HG02870 (cell line): ENCODE measurements around the gene MAGEA2B.
"Not testable (repeated sequence)": the region's sequence is repeated elsewhere in the genome, so short reads cannot be mapped to it uniquely, and the experiment has no call there.

Experiments used
- ATAC-seq: cut with Tn5 transposase; IDR thresholded peaks from one replicate; pipeline ENCODE4 v1.9.1; 2021; ENCODE audit warnings: mild to moderate bottlenecking, moderate library complexity; ENCODE audit not compliant: unreplicated experiment

The MAGEA2B gene, protein sequence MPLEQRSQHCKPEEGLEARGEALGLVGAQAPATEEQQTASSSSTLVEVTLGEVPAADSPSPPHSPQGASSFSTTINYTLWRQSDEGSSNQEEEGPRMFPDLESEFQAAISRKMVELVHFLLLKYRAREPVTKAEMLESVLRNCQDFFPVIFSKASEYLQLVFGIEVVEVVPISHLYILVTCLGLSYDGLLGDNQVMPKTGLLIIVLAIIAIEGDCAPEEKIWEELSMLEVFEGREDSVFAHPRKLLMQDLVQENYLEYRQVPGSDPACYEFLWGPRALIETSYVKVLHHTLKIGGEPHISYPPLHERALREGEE

DNA sequence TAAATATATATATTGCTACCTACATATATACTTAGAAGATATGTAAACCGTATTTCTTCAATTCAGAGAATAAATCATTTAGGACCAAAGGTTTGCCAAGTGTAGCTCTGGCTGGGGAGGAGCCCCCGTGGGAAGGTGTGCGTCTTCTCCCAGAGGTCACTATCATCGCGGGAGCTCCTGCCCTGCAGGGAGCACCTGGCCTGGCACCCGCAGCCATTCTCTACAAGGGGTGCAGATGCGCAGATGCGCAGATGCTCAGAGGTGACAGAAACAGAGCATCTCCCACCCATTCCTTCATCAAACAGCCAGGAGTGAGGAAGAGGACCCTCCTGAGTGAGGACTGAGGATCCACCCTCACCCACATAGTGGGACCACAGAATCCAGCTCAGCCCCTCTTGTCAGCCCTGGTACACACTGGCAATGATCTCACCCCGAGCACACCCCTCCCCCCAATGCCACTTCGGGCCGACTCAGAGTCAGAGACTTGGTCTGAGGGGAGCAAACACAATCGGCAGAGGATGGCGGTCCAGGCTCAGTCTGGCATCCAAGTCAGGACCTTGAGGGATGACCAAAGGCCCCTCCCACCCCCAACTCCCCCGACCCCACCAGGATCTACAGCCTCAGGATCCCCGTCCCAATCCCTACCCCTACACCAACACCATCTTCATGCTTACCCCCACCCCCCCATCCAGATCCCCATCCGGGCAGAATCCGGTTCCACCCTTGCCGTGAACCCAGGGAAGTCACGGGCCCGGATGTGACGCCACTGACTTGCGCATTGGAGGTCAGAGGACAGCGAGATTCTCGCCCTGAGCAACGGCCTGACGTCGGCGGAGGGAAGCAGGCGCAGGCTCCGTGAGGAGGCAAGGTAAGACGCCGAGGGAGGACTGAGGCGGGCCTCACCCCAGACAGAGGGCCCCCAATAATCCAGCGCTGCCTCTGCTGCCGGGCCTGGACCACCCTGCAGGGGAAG lies at the start of gene MAGEA2B:
Gene MAGEA2B, plus strand, starts transcription at position 814 of the 973 bp plus-strand sequence. CDS start 2,479 bp downstream, outside the sequence.
- not testable (repeated sequence) for ATAC-seq

DNA sequence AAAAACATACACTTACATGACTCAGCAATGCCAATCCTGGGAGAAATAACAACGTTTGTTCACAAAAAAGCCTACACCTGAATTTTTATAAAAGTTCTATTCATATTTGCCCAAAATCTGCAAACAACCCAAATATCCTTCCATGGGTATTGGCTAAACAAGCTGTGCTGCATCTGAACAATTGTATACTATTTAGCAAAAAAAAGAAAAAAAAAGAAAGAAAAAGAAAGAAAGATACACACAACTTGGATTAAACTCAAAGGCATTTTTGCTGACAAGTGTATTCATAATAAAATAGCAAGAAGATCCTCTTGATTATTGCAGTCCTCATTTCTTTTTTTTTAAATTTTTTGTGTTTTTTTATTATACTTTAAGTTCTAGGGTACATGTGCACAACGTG lies 40.3 kb upstream of the MAGEA2B start:
- no peak for ATAC-seq

DNA sequence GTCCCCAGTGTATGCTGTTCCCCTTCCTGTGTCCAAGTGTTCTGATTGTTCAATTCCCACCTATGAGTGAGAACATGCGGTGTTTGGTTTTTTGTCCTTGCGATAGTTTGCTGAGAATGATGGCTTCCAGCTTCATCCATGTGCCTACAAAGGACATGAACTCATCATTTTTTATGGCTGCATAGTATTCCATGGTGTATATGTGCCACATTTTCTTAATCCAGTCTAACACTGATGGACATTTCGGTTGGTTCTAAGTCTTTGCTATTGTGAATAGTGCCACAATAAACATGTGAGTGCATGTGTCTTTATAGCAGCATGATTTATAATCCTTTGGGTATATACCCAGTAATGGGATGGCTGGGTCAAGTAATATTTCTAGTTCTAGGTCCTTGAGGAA lies 39.8 kb upstream of the MAGEA2B start:
- ATAC-seq = not testable (repeated sequence)

DNA sequence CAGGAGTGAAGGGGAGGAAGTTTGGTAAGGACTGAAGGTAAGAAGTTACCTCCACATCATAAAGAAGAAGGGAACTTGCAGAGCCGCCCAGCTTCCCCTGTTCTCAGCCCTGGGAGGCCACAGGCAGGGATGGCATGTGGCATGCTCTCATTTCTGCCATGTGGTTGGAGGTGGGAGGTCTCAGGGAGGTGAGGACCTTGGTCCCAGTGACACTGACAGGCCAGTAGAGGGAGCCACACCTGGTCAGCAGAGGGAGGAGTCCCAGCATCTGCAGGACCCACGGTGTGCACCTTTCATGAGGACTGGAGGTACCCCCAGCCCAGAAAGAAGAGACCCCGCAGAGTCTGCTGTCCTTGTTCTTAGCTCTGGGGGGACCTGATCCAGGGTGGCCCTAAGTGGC lies 33.4 kb upstream of the MAGEA2B start:
- peak; percentile 92 for ATAC-seq

DNA sequence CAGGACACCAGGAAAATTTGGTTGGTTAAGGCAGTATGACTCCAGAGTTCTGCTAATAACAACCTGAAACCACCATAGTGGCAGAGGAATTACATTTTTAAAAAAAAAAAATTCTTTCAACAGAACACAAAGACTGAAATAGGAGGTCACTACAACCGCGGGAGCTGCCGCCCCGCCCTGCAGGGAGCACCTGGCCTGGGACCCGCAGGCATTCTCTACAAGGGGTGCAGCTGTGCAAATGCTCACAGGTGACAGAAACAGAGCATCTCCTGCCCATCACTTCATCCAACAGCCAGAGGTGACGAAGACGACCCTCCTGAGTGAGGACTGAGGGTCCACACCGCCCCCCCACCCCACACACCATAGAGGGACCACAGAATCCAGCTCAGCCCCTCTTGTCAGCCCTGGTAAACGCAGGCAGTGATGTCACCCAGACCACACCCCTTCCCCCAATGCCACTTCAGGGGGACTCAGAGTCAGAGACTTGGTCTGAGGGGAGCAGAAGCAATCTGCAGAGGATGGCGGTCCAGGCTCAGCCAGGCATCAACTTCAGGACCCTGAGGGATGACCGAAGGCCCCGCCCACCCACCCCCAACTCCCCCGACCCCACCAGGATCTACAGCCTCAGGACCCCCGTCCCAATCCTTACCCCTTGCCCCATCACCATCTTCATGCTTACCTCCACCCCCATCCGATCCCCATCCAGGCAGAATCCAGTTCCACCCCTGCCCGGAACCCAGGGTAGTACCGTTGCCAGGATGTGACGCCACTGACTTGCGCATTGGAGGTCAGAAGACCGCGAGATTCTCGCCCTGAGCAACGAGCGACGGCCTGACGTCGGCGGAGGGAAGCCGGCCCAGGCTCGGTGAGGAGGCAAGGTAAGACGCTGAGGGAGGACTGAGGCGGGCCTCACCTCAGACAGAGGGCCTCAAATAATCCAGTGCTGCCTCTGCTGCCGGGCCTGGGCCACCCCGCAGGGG lies 16.2 kb upstream of the MAGEA2B start, which contains the start of gene MAGEA3:
Gene MAGEA3, plus strand, starts transcription at position 843 of the 980 bp plus-strand sequence. CDS start 2,039 bp downstream, outside the sequence.
- ATAC-seq = not testable (repeated sequence)

DNA sequence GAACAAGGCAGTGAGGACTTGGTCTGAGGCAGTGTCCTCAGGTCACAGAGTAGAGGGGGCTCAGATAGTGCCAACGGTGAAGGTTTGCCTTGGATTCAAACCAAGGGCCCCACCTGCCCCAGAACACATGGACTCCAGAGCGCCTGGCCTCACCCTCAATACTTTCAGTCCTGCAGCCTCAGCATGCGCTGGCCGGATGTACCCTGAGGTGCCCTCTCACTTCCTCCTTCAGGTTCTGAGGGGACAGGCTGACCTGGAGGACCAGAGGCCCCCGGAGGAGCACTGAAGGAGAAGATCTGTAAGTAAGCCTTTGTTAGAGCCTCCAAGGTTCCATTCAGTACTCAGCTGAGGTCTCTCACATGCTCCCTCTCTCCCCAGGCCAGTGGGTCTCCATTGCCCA lies 14.0 kb upstream of the MAGEA2B start:
- ATAC-seq = not testable (repeated sequence)

DNA sequence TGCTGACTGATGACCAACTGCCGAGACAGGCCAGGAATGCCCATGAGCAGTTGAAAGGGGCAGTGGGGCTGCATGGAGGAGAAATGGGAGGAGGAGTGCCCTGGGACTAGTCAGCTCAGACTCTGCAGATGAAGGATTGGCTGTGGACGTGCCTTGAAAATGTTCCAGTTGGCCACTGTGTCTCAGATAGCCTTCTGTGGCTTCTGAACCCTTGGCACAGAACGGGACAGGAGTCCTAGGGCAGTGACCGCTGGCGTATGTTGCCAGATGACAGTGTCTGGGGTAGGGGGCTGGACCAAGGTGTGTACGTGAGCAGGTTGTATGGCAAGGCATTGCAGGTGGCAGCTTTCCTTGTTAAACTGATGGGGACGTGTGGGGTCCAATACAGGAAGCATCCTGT lies 7.9 kb upstream of the MAGEA2B start:
- ATAC-seq = not testable (repeated sequence)

GRCh38 chrX:152709173-152709572 lies 5.3 kb upstream of the MAGEA2B start, which contains the start of gene CSAG2:
Gene CSAG2 (minus strand): TSS chrX:152709273. CDS start chrX:152709112, 161 bp downstream.
- ATAC-seq = not testable (repeated sequence)

- not testable (repeated sequence) for ATAC-seq
These were observed 1.2 kb upstream of the MAGEA2B start for GRCh38 chrX:152713195-152713594.

- ATAC-seq = no peak
These were observed 11.0 kb downstream of the MAGEA2B start for GRCh38 chrX:152725409-152725808.

DNA sequence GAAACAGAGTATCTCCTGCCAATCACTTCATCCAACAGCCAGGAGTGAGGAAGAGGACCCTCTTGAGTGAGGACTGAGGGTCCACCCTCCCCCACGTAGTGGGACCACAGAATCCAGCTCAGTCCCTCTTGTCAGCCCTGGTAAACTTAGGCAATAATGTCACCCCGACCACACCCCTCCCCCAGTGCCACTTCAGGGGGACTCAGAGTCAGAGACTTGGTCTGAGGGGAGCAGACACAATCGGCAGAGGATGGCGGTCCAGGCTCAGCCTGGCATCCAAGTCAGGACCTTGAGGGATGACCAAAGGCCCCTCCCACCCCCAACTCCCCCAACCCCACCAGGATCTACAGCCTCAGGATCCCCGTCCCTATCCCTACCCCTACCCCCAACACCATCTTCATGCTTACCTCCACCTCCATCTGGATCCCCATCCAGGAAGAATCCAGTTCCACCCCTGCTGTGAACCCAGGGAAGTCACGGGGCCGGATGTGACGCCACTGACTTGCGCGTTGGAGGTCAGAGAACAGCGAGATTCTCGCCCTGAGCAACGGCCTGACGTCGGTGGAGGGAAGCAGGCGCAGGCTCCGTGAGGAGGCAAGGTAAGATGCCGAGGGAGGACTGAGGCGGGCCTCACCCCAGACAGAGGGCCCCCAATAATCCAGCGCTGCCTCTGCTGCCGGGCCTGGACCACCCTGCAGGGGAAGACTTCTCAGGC lies 19.0 kb downstream of the MAGEA2B start, which contains the start of the genes CSAG1 and MAGEA12:
Gene CSAG1, minus strand, starts transcription at position 461 of the 715 bp plus-strand sequence. CDS start 1,261 bp downstream, outside the sequence.
Gene MAGEA12, plus strand, starts transcription at position 497 of the 715 bp plus-strand sequence. CDS start 2,405 bp downstream, outside the sequence.
- no peak for ATAC-seq

DNA sequence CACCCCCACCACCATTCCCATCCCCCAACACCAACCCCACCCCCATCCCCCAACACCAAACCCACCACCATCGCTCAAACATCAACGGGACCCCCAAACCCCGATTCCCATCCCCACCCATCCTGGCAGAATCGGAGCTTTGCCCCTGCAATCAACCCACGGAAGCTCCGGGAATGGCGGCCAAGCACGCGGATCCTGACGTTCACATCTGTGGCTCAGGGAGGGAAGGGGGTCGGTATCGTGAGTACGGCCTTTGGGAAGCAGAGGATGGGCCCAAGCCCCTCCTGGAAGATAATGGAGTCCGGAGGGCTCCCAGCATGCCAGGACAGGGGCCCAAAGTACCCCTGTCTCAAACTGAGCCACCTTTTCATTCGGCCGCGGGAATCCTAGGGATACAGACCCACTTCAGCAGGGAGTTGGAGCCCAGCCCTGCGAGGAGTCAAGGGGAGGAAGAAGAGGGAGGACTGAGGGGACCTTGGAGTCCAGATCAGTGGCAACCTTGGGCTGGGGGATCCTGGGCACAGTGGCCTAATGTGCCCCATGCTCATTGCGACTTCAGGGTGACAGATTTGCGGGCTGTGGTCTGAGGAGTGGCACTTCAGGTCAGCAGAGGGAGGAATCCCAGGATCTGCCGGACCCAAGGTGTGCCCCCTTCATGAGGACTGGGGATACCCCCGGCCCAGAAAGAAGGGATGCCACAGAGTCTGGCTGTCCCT lies 19.9 kb downstream of the MAGEA2B start:
- not testable (repeated sequence) for ATAC-seq

DNA sequence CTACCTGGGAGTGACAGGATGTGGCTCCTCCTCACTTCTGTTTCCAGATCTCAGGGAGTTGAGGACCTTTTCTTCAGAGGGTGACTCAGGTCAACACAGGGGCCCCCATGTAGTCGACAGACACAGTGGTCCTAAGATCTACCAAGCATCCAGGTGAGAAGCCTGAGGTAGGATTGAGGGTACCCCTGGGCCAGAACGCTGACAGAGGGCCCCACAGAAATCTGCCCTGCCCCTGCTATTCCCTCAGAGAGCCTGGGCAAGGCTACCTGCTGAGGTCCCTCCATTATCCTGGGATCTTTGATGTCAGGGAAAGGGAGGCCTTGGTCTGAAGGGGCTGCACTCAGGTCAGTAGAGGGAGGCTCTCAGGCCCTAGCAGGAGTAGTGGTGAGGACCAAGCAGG lies 20.7 kb downstream of the MAGEA2B start:
- no peak for ATAC-seq

DNA sequence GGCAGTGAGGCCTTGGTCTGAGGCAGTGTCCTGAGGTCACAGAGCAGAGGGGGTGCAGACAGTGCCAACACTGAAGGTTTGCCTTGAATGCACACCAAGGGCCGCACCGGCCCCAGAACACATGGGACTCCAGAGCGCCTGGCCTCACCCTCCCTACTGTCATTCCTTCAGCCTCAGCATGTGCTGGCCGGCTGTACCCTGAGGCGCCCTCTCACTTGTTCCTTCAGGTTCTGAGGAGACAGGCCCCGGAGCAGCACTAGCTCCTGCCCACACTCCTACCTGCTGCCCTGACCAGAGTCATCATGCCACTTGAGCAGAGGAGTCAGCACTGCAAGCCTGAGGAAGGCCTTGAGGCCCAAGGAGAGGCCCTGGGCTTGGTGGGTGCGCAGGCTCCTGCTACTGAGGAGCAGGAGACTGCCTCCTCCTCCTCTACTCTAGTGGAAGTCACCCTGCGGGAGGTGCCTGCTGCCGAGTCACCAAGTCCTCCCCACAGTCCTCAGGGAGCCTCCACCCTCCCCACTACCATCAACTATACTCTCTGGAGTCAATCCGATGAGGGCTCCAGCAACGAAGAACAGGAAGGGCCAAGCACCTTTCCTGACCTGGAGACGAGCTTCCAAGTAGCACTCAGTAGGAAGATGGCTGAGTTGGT lies 21.6 kb downstream of the MAGEA2B start:
- ATAC-seq = no peak

DNA sequence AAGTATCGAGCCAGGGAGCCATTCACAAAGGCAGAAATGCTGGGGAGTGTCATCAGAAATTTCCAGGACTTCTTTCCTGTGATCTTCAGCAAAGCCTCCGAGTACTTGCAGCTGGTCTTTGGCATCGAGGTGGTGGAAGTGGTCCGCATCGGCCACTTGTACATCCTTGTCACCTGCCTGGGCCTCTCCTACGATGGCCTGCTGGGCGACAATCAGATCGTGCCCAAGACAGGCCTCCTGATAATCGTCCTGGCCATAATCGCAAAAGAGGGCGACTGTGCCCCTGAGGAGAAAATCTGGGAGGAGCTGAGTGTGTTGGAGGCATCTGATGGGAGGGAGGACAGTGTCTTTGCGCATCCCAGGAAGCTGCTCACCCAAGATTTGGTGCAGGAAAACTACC lies 22.1 kb downstream of the MAGEA2B start:
- ATAC-seq = not testable (repeated sequence)

- no peak for ATAC-seq
These were observed 24.1 kb downstream of the MAGEA2B start for GRCh38 chrX:152738560-152738959.

DNA sequence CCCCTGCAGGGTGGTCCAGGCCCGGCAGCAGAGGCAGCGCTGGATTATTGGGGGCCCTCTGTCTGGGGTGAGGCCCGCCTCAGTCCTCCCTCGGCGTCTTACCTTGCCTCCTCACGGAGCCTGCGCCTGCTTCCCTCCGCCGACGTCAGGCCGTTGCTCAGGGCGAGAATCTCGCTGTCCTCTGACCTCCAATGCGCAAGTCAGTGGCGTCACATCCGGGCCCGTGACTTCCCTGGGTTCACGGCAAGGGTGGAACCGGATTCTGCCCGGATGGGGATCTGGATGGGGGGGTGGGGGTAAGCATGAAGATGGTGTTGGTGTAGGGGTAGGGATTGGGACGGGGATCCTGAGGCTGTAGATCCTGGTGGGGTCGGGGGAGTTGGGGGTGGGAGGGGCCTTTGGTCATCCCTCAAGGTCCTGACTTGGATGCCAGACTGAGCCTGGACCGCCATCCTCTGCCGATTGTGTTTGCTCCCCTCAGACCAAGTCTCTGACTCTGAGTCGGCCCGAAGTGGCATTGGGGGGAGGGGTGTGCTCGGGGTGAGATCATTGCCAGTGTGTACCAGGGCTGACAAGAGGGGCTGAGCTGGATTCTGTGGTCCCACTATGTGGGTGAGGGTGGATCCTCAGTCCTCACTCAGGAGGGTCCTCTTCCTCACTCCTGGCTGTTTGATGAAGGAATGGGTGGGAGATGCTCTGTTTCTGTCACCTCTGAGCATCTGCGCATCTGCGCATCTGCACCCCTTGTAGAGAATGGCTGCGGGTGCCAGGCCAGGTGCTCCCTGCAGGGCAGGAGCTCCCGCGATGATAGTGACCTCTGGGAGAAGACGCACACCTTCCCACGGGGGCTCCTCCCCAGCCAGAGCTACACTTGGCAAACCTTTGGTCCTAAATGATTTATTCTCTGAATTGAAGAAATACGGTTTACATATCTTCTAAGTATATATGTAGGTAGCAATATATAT lies 39.5 kb downstream of the MAGEA2B start, which contains the start of gene MAGEA2:
Gene MAGEA2, minus strand, starts transcription at position 157 of the 965 bp plus-strand sequence. CDS start 2,479 bp downstream, outside the sequence.
- not testable (repeated sequence) for ATAC-seq
